GM12801 (cell line): ENCODE results near the gene TRIM47.

Source experiments
- TF ChIP-seq, protein P1 (sequence below): IDR thresholded peaks from one replicate; pipeline ENCODE4 v1.5.1; 2011; ENCODE audit warnings: control low read depth; ENCODE audit not compliant: insufficient read length; ENCODE audit errors: extremely low read depth

TRIM47 gene

DNA sequence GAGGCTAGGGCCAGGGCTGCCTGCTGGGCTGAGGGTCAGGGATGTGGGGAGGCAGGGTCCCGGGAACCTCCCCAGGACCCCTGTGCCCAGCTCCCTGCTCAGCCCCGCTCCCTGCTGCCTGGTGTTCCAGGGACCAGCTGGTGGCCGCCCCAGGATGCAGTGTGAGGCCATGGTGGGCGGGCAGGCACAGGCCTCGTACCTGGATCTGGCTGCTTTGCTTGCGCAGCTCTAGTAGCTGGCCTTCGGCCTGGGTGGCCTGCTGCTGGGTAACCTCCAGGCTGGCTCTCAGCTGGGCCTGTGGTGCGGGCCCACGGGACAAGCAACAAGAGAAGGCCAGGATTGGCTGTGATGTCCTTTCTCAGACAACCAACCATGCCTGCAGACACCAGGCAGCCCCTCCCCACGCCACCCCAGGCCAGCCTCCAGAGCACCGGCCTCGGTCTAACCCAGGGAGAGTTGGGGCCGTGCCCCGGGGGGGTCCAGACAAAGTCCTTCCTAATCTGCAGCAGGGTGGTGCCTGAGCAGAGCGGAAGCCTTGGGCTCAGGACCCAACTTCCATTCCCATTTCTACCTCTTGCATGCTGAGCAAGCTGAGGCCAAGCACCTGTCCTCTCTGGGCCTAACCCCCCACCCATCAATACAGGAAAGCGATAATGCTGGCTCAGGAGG is 14.3 kb upstream of the TRIM47 start:
- TF ChIP-seq, protein P1, sequence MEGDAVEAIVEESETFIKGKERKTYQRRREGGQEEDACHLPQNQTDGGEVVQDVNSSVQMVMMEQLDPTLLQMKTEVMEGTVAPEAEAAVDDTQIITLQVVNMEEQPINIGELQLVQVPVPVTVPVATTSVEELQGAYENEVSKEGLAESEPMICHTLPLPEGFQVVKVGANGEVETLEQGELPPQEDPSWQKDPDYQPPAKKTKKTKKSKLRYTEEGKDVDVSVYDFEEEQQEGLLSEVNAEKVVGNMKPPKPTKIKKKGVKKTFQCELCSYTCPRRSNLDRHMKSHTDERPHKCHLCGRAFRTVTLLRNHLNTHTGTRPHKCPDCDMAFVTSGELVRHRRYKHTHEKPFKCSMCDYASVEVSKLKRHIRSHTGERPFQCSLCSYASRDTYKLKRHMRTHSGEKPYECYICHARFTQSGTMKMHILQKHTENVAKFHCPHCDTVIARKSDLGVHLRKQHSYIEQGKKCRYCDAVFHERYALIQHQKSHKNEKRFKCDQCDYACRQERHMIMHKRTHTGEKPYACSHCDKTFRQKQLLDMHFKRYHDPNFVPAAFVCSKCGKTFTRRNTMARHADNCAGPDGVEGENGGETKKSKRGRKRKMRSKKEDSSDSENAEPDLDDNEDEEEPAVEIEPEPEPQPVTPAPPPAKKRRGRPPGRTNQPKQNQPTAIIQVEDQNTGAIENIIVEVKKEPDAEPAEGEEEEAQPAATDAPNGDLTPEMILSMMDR: no peak

DNA sequence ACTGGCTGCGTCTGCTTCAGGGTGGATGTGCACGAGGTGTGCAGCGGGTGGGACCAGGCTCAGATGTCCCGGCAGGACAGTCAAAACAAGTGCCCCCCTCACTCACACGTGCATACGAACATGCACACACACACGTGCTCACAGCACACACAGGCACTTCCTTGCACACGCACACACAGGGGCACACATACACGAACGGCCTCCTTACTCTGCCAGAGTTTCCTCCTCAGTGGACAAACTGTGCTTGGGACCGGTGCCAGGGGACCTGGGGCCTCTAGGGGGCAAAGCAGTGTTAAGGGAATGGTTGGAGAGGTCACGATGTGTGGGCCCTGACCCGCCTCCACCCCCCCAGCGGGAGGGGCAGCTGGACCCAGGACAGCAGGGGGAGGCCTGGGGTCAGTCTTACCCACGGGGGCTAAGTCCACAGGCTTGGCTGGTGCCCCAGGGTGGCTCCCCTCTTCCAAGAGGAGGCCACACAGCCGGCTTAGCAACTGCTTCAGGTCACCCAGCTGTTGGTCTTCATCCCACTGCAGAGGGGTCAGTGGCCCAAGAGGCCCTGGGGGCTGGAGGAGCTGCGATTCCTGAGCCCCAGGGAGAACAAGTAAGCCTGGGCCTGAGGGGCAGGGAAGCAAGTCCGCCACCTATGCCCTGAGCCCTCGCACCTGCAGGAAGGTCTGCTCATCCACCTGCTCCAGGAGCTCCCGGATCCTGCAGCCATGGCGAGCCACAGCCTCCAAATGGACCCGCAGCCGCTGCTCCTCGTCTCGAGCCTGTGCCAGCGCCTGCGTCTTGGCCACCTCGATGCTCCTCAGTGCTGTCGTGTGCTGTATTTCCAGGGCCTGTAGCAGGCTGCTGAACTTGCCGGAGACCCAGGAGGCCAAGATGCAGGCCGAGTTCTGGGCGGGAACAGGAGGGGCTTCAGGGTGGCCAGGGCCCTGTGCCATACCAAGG is 13.5 kb upstream of the TRIM47 start:
- TF ChIP-seq, protein P1: no peak

DNA sequence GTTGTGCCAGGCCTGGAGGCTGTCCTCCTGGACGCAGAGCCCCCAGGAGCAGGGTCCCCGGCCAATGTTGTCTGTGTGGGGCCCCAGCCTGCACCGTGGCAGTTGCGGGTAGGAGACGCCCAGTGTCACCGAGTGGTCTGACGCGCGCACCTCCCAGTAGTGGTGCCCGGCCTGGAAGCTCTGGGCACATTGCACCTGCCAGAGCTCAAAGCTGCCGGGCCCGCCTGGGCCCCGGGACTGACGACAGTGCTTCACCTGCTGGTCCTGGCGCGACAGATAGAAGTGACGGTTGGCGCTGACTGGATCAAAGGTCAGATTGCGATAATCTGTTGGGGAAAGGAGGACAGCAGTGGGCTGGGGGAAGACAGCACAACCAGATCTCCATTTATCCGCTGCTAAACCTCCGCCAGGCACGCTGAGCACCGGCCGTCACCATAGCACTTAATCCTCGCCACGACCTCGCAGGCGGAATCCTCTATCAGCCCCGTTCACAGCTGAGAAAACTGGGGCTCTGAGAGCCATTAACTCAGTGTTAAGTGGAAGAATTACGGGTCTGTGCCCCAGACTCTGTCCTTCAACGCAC is 12.7 kb upstream of the TRIM47 start:
- TF ChIP-seq, protein P1: no peak

DNA sequence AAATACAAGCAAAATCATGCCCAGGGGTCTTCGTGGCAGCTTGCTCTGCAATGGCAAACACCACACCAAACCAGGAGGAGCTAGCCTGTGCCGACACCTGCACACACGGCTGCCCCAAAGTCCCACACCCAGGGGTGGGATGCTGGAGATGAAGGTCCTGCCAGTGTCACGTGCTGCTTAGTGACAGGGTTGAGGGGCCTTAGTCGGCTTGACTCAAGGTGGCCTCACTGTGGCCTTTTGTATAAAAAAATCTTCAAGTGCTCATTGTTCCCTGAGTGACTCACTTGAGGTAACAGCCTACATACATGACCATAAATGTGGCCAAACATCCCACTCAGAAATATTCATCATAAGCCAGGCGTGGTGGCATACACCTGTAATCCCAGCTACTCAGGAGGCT is 11.1 kb upstream of the TRIM47 start:
- TF ChIP-seq, protein P1: no peak

DNA sequence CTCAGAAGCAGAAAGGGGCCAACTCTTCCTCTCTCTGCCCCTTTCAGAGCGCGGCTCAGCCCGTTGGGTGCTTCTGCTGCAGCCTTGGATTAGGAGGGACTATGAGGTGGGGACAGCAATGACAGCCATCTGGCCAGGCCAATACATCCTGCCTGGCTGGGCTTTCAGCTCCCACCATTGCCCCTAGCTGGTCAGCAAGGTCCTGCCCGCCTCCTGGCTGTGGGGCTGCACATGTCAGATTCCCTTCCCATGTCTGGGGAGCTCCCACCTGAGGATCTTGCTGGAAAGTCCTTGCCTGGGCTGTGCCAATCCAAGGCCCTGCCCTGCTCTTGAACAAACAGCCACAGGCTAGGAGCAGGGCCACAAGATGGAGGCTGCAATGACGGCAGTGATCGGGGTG is 10.1 kb upstream of the TRIM47 start:
- TF ChIP-seq, protein P1: no peak

DNA sequence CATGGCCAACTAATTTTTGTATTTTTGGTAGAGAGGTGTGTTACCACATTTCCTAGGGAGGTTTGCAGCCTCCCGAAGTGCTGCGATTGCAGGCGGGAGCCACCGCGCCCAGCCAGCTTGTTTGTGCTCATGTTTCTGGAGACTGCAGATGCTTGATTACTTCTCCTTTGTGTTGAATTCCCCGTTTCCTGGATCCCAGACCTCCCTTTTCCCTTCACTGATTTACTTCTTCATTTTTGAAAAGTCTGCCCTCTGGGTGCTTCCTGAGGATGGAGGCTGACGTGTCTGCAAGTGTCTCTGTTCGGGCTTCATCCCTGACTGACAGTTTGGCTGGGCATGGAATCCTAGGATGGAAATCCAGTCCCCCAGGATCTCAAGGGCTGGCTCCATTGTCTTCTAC is 7.0 kb upstream of the TRIM47 start:
- TF ChIP-seq, protein P1: no peak
